GM11168 (cell line): ENCODE results near the gene LILRB2.
"Not testable (repeated sequence)": the region's sequence is repeated elsewhere in the genome, so short reads cannot be mapped to it uniquely, and the experiment has no call there.

Experiments used
- in situ Hi-C: fragments of 300-500 bp; cut with MboI; formaldehyde crosslinking; loops from one replicate; pipeline ENCODE4 v1.12.0; 2022; ENCODE audit warnings: low sequenced_read_pairs; ENCODE audit not compliant: unreplicated experiment

LILRB2 gene

DNA sequence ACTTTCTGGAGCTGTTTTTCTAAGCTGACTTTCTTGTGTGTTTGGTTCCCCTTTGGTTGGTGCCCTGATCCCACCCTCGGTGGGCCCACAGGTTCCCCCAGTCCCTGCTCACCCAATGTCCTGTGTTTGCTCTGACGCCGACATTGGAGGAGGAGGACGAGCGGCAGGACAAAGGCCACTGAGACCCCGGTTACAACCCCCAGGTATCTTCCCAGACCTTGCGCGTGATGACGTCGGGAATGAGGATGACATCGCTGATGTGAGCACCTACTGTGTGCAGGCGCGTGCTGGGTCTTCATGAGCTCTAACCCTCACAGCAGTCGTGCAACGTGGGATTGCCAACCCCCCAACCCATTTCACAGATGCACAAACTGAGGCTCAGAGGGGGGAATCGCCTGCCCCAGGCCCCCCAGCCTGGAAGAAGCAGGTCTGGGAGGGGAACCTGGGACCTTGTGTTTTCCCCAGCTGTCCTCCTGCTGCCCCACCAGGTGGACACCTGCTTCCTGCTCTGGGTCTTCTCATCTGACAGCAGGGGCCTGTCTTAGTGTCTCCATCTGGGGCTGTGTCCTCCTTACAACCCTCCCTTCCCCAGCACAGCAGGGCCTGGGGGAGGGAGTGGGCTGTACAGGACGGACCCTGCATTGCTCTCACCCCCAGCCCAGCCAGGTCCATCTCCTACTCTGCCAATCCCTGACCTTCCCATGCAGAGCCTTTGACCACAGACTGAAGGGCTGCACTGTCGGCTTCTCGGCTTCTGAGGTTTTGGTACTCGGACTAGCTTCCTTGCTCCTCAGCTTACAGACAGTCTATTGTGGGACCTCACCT, 33.6 kb downstream of the LILRB2 start:
- in situ Hi-C loops, result no loop called here

DNA sequence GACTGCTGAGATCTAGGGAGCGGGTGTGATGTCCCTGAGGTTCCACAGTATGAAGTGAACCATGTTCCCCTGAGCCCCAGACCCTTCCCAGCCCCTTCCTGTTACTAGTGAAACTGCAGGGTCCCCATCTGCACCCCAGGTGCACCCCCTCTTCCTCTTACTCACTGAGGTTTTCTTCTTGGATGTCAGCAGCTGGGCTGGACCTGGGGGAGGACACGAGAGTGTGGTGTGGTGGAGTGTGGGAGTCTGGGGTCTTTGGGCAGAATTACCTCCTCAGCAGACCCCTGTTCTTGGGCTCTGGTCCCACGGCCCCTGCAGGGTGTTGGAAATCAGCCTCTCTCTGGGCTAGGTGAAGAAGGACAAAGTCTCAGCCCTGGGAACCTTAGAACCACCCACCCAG, 35.0 kb downstream of the LILRB2 start:
- in situ Hi-C loops, result no loop called here

DNA sequence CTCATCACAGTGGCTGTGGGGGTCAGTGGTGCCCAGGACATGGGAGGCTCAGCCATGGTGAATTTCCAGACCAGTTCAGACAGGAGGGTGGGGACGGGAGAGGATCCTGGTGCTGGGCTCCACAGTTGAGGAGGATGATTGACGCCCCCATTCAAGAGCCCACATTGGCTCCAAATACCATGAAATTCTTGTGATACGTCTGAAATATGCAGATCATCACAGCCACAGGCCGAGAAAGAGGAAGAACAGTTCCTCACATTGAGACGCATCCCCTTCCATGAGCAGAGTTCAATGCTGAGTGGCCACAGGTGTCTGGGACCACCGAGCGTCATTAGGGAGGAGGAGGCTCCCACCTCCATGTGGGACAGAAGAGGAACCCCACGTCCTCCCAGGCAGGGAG, 37.1 kb downstream of the LILRB2 start:
- in situ Hi-C loops, result not testable (repeated sequence)

DNA sequence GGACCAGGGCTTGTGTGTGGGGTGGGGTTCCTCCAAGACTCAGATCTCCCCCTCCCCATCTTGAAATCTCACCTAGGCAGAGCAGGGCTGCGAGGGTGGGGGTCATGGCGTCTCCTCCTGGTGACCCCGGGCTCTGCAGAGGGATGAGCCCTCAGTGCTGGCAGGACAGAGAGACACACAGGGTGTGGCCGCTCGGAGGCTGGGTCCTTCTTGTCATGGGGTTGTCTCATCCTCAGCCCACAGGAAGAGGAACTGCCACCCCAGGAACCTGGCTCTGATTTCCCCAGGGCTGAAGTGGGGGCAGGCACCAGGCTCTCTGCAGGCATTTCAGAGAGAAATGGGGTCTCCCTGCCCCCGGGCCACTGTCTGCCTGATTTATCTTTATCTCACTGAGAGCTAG, 38.3 kb downstream of the LILRB2 start, which contains the start of gene LILRA6:
Gene LILRA6, minus strand, starts transcription at position 145 of the 400 bp plus-strand sequence.
- in situ Hi-C loops, result not testable (repeated sequence)

DNA sequence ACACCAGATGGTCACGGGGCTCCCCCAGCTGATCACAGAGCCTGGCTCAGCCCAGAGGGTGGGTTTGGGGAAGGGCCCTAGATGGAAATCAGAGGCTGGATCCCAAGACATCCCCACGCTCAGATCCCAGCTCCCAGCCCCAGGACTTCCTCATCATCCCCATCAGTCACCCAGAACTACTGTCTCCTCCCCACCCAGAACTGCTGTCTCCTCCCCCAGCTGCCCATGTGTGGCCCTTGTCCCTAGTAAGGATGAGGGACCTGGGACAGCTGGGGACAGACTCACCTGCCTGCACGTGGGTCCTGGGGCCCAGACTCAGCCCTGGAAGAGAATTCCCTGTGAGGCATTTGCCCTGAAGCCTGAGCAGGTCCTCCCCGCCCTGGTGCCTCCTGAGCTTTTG, 38.7 kb downstream of the LILRB2 start:
- in situ Hi-C loops, result not testable (repeated sequence)

DNA sequence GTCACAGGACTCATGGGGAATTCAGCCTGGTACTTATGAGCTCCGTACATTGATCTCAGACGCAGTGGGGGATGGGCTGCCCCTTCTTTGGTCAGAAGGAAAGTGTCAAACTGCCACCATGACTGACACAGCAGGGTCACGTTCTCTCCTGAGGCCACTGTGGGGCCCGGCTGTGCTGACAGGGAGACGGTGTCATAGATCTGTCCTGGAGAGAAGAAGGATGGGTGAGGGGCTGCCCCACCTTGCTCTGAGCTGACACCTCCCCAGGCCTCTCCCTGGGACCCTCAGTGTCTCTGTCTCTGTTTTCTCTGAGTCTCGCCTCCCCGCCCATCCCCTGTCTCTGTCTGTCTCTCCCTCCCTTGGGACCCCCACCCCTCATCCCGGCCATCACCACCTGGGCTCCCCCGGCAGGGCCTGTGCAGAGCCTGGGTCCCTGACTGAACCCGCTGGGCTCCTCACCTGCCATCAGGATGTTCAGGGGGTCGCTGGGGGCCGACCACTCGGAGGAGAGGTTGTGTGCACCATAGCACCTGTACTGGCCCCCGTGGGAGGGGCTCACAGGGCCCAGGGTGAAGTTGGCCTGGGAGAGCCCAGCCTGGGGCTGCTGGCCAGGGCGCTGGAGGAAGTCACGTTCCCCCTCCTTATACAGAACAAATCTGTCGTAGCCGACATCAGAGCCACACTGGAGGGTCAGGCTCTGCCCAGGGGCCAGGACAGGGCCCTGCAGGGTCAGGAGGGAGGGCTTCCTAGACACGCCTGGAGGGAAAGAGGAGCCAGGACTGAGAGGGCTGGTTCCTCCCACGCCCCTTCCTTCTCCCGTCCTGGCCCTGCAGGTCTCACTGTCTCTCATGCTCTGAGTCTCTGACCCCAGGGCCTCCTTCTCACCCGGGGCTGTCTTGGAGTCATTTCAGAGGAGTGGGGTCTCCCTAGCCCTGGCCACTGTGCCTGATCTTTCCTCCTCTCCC, 40.3 kb downstream of the LILRB2 start:
- in situ Hi-C loops, result not testable (repeated sequence)

DNA sequence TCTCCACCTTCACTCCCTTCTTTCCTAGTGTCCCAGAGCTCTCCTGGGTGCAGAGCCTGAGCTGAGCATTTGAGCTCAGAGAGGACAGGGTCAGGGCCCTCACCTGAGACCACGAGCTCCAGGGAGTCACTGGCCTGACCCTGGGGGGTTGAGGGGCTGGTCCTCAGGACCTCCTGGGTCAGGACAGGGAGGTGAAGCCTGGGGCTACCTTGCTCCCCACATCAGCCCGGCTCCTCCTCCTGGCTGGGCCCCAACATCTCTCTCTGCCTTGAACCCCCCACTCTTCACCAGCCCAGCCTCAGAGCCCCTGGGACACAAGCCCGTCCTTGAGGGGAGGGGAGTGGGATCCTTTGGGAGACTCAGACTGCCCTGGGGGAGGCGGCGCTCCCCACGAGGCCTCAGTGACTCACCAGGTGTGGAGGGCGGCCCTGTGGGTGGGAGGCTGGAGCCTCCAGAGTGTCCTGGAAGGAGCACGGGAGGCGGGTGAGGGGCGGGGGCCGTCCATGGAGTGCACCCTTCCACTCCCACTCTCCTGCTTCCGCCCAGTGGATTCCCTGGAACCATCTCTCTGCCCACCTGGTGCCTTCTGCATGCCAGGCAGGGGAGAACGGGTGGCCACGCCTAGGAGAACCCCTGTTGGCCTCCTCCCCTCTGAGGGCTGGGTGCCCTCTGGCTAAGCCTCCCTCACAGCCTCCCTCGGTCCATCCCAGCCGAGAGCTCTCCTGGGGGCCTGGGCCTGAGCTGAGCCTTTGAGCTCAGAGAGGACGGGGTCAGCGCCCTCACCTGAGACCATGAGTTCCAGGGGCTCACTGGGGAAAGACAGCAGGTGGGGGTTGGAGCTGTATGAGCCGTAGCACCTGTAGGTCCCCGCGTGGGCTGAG, 41.2 kb downstream of the LILRB2 start:
- in situ Hi-C loops, result not testable (repeated sequence)

DNA sequence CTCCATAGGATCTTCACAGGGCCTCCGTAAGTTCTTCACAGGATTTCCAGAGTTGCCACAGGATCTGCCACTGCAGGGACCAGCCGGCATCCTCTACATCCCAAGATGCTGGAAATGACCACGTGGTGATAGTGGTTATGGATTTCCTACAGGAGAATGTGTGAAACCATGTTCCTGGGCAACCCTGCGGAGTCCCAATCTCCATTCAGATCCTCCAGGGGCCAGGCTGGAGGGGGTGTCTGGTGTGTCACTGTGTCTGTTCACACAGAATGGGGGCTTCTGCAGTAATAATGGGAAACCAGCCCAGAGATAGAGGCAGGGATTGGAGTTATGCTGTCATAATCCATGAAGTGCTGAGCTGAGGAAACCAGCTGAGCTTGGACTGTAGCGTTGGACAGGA, 47.0 kb downstream of the LILRB2 start:
- in situ Hi-C loops, result loop anchor here (5.0 kb wide), 1 partner anchor 57 kb away; no protein-coding TSS in a partner anchor

DNA sequence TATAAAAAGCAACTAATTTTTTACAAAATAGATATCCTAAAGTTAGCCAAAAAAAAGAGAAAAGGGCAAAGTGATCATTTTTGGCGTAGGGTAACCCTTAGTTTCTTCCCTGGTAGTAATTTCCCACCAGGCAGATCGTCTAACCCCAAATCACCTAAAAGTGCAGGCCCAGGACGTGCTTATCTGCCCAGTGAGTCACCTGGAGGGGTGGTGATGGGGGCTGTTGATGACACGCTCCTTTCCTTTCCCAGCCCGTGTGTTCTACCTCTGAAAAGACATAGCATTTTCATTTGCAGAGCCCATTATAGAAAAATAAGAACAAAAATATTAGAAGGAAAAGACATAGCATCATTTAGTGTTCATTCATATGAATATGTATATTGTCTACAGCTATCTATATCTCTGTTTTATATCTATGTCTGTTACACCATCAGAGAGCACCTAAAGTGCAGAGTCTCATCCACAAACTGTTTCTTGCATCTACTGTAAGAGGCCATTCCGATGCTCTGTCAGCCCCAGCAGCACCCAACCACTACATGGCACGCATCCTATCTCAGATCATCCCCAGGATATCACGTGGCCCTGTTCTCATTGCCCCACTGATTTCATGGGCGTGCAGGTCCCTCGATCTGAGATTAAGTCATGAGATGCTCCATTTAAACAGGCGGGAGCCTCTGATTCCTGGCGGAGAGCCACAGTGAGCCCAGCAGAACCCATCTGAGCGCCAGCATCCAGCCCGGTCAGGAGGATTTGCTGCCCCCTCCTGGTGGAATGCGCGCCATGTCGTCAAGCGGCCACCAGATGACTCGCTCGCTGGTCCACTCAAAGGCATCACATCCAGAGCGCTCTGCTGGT, 49.6 kb downstream of the LILRB2 start:
- in situ Hi-C loops, result loop anchor here (5.0 kb wide), 1 partner anchor 54 kb away; no protein-coding TSS in a partner anchor

DNA sequence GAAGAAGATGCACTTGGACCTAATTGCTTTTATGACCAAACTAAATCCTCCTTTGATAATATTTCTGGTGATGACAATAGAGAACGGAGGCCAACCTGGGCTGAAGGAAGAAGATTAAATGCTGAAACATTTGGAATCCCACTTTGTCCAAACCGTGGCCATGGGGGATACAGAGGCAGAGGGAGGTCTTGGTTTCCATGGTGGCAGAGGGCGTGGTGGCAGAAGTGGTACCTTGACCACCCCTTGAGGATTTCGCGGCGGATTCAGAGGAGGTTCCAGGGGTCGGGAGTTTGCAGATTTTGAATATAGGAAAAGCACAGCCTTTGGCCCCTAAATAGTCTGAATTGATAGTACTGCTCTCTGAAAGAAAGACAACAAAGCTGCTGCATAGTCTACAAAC, 50.9 kb downstream of the LILRB2 start:
- in situ Hi-C loops, result loop anchor here (5.0 kb wide), 1 partner anchor 53 kb away; no protein-coding TSS in a partner anchor

DNA sequence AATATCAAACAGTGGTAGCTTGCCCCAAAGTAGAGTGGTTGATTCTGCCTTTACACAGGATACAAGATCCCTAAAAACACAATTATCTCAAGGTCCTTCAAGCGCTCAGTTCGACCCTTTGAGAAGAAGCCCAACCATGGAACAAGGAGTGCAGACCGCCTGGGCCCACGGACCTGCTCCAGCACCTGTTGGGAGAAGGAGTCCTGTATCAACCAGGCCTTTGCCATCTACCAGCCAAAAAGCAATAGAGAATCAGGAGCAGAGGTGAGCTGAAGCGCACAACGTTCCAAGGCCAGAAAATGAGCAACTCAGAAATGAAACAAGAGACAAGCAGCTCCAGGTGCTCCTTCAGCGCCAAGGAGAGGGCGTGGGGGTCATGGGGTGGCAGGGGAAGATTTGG, 51.8 kb downstream of the LILRB2 start:
- in situ Hi-C loops, result no loop called here

DNA sequence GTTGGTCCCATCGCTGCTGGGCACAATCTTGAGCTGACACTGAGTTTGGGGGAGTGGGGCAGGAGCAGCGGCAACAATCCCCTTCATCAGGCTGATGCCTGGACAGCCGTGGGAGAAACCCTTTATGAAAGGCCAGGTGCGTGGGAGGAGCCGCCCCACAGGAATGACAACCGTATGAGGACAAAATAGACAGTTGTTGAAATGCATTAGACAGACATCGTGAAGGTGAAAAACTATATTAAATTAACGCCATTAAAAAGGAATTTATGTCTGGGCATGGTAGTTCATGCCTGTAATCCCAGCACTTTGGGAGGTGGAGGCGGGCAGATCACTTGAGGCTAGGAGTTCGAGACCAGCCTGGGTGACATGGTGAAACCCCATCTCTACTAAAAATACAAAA, 56.3 kb downstream of the LILRB2 start:
- in situ Hi-C loops, result not testable (repeated sequence)

DNA sequence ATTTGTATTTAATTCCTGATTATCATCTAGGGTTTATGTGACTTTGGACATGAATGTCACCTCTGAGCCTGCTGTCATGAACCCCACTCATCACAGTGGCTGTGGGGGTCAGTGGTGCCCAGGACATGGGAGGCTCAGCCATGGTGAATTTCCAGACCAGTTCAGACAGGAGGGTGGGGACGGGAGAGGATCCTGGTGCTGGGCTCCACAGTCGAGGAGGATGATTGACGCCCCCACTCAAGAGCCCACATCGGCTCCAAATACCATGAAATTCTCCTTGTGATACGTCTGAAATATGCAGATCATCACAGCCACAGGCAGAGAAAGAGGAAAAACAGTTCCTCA, 57.0 kb downstream of the LILRB2 start:
- in situ Hi-C loops, result not testable (repeated sequence)
